NK-92 treated with Interleukin-12 subunit alpha and Interleukin-12 subunit beta, amount 100 ng/mL, for 24 hours (cell line): ENCODE data around the gene ASPG.
"Not testable (repeated sequence)": the region's sequence is repeated elsewhere in the genome, so short reads cannot be mapped to it uniquely, and the experiment has no call there.

Experiments
- DNase-seq: peaks from one replicate; lab custom pipeline; 2025; lab: John Stamatoyannopoulos, UW

Gene ASPG

GRCh38 chr14:104146651-104147345, 61.3 kb downstream of the ASPG start:
- no peak for DNase-seq

- DNase-seq: no peak
Observed at GRCh38 chr14:104147346-104148125, 62.0 kb downstream of the ASPG start.

- DNase-seq: no peak
Observed at GRCh38 chr14:104148433-104149277, 63.2 kb downstream of the ASPG start.

GRCh38 chr14:104149278-104149595, 63.7 kb downstream of the ASPG start:
- no peak for DNase-seq

- no peak for DNase-seq
Observed at GRCh38 chr14:104149617-104150135, 64.2 kb downstream of the ASPG start.

- no peak for DNase-seq
Observed at GRCh38 chr14:104150136-104151025, 64.9 kb downstream of the ASPG start.

- DNase-seq: no peak
Observed at GRCh38 chr14:104151026-104151381, 65.5 kb downstream of the ASPG start.

GRCh38 chr14:104151566-104152245, 66.2 kb downstream of the ASPG start:
- DNase-seq: no peak

GRCh38 chr14:104152246-104152575, 66.7 kb downstream of the ASPG start:
- DNase-seq: no peak

- DNase-seq: no peak
Observed at GRCh38 chr14:104152686-104153393, 67.3 kb downstream of the ASPG start.

- DNase-seq: not testable (repeated sequence)
Observed at GRCh38 chr14:104153394-104153755, 67.9 kb downstream of the ASPG start.

GRCh38 chr14:104154246-104154645, 68.7 kb downstream of the ASPG start:
- no peak for DNase-seq

GRCh38 chr14:104155513-104155912, 70.0 kb downstream of the ASPG start:
- no peak for DNase-seq

- no peak for DNase-seq
Observed at GRCh38 chr14:104156142-104156541, 70.6 kb downstream of the ASPG start.

- DNase-seq: no peak
Observed at GRCh38 chr14:104157016-104157928, 71.8 kb downstream of the ASPG start.

- DNase-seq: no peak
Observed at GRCh38 chr14:104158827-104159798, 73.6 kb downstream of the ASPG start.

GRCh38 chr14:104159990-104160389, 74.5 kb downstream of the ASPG start:
- DNase-seq: no peak
